ENCODE measurements around the gene KRT32. TPM values are rescaled to one million over a fixed set of nuclear protein-coding genes. Genes with fewer than 3 reads are reported as not detected.

Gene KRT32
- polyA plus RNA-seq, 1 experiment = 0.40 TPM

DNA sequence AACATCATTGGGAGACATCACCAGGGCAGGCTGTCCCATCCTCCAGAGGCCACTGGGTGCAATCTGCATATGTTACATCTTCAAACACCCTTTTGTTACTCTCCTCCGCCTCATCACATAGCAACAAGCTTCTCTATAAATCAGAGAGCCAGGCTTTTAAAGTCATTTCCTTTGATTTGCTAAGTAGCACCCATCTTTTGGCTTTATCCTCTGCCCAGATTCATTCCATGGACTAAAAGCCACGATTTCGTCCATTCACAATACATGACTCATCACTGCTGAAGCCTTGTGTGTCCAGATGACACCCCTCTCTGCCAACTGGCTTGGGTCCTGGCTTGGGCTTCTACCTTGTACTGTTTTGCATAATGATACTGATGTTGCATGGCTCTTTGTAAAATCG, 24.4 kb downstream of the KRT32 start:
- ChIA-PET CTCF (interaction anchor here (0.7 to 1.2 kb wide), 3 partner anchors 53 to 220 kb away, joined by 3 read pairs; no protein-coding TSS in a partner anchor), POLR2A (interaction anchor here (0.6 kb wide), 1 partner anchor 18 kb away, joined by 3 read pairs; the partner anchor contains the start of gene KRT37)
- Histone ChIP-seq H3K4me3 (ENCODE audit: low read depth, low read length) (no peak overlapping the region), H3K36me3 (ENCODE audit: control insufficient read depth, insufficient read depth, low read length) (no peaks in the 10 kb centered on the region), H3K27me3 (ENCODE audit: control insufficient read depth, insufficient read depth, low read length) (no peaks in the 10 kb centered on the region)
- peak; percentile 70 for DNase-seq (ENCODE audit: low read depth)
- TF ChIP-seq, protein P1, sequence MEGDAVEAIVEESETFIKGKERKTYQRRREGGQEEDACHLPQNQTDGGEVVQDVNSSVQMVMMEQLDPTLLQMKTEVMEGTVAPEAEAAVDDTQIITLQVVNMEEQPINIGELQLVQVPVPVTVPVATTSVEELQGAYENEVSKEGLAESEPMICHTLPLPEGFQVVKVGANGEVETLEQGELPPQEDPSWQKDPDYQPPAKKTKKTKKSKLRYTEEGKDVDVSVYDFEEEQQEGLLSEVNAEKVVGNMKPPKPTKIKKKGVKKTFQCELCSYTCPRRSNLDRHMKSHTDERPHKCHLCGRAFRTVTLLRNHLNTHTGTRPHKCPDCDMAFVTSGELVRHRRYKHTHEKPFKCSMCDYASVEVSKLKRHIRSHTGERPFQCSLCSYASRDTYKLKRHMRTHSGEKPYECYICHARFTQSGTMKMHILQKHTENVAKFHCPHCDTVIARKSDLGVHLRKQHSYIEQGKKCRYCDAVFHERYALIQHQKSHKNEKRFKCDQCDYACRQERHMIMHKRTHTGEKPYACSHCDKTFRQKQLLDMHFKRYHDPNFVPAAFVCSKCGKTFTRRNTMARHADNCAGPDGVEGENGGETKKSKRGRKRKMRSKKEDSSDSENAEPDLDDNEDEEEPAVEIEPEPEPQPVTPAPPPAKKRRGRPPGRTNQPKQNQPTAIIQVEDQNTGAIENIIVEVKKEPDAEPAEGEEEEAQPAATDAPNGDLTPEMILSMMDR (IDR thresholded peaks at IDR 0.05; ENCODE audit: insufficient read depth, low read depth, low read length) = no peak

DNA sequence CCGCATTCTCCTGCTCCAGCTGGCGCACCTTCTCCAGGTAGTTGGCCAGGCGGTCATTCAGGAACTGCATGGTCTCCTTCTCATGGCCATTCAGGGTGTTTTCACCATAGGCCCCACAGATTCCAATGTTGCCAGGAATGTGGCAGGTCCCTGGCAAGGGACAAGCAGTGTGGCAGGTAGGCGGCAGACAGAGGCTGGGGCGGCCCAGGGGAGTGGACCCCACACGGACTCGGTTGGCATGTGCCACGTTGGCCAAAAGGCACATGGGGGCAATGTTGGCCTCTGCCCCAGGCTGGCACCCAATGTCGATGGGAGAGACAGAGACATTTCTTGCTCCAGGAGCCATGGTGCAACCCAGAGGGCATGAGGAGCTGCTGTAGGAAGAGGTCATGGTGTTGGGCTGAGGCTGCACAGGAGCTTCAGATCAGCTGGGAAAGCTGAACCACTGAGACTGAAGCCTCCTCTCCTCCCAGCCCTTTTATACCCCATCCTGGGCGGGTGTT, 26.6 kb downstream of the KRT32 start, which contains the start of gene KRT38:
Gene KRT38, minus strand, starts transcription at position 453 of the 503 bp plus-strand sequence. Its CDS starts 62 bp downstream, at position 391.
- no peak within 1 kb of the TSS for H3K4me3 ChIP-seq (ENCODE audit: low read depth, low read length)
- CTCF ChIA-PET = interaction anchor here (1.4 to 1.9 kb wide), 3 partner anchors 109 to 207 kb away, joined by 3 to 6 read pairs (median 4); no protein-coding TSS in a partner anchor
- no peaks in the 10 kb centered on the region for H3K36me3 ChIP-seq (ENCODE audit: control insufficient read depth, insufficient read depth, low read length)
- H3K27me3 ChIP-seq (ENCODE audit: control insufficient read depth, insufficient read depth, low read length) = no peaks in the 10 kb centered on the region
- no peak for DNase-seq (ENCODE audit: low read depth)
- POLR2A ChIA-PET = no interaction called here
- TF ChIP-seq, protein P1 (IDR thresholded peaks at IDR 0.05; ENCODE audit: insufficient read depth, low read depth, low read length) = no peak

DNA sequence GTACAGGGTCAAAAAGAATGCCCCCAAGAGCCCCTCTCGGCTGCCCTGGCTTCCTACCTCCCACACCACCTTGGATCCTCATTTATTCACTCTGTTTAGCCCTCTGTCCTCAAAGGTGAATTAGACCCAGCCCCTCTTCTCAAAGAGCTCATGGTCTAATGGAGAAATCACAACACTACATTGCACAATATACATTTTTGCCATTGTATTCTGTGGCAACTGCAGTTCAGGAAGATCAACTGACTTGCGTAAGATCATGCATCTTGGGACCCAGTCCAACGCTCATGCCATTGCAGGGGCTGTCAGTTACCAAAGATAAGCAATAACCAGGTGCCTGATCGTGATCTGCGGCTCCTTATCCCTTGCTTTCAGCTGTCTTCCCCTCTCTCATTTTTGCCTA, 27.8 kb downstream of the KRT32 start:
- H3K4me3 ChIP-seq (ENCODE audit: low read depth, low read length) = no peak overlapping the region
- DNase-seq (ENCODE audit: low read depth) = no peak
- ChIA-PET POLR2A (interaction anchor here (0.7 kb wide), 1 partner anchor 36 kb away, joined by 4 read pairs; no protein-coding TSS in a partner anchor), CTCF (interaction anchor here (0.5 to 1.9 kb wide), 3 partner anchors 109 to 632 kb away, joined by 3 to 6 read pairs (median 5); no protein-coding TSS in a partner anchor)
- H3K27me3 ChIP-seq (ENCODE audit: control insufficient read depth, insufficient read depth, low read length) = no peaks in the 10 kb centered on the region
- TF ChIP-seq, protein P1 (IDR thresholded peaks at IDR 0.05; ENCODE audit: insufficient read depth, low read depth, low read length) = no peak
- H3K36me3 ChIP-seq (ENCODE audit: control insufficient read depth, insufficient read depth, low read length) = no peaks in the 10 kb centered on the region

DNA sequence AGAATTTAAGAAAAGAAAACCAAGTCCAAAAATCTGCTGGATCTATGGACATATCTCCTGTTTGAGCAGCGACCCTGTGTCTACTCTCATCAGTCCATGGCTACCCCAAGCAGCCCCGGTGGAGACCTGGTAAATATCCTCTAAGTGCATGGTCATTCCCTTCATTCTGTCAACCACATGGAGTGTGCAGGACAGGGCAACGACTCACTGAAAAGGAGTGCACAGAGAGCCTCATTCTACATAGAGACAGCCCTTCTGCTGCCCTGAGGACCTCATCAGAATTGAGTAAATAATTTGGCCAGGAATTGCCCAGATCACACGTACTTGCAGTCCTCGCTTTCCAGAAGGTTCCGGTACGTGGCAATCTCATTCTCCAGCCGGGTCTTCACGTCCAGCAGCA, 29.4 kb downstream of the KRT32 start:
- Histone ChIP-seq H3K4me3 (ENCODE audit: low read depth, low read length) (no peak overlapping the region), H3K27me3 (ENCODE audit: control insufficient read depth, insufficient read depth, low read length) (no peaks in the 10 kb centered on the region), H3K36me3 (ENCODE audit: control insufficient read depth, insufficient read depth, low read length) (no peaks in the 10 kb centered on the region)
- POLR2A ChIA-PET = interaction anchor here (0.7 kb wide), 1 partner anchor 63 kb away, joined by 3 read pairs; no protein-coding TSS in a partner anchor
- CTCF ChIA-PET = no interaction called here
- no peak for DNase-seq (ENCODE audit: low read depth)
- TF ChIP-seq, protein P1 (IDR thresholded peaks at IDR 0.05; ENCODE audit: insufficient read depth, low read depth, low read length) = no peak

DNA sequence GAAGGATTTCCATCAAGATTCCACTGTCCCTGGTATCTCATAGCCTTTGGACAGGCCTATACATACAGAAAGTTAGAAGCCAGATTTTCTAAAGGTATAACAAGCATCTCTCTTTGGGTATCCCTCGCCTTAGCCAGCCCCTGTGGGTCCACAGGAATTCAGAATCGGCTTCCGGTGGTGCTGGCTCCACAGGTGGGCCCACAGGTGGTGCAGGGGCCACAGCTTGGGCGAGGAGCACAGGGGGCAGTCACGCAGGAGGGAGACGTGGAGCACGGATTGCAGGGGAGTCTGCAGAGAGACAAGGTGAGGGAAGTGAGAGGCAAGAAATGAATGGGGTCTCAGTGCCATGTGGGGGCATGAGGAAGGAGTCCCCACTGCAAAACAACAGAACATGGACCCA, 29.9 kb downstream of the KRT32 start:
- POLR2A ChIA-PET = no interaction called here
- Histone ChIP-seq H3K27me3 (ENCODE audit: control insufficient read depth, insufficient read depth, low read length) (no peaks in the 10 kb centered on the region), H3K4me3 (ENCODE audit: low read depth, low read length) (no peak overlapping the region), H3K36me3 (ENCODE audit: control insufficient read depth, insufficient read depth, low read length) (no peaks in the 10 kb centered on the region)
- TF ChIP-seq, protein P1 (IDR thresholded peaks at IDR 0.05; ENCODE audit: insufficient read depth, low read depth, low read length) = no peak
- CTCF ChIA-PET = interaction anchor here (1.0 to 1.2 kb wide), 2 partner anchors 10 to 19 kb away, joined by 3 read pairs; no protein-coding TSS in a partner anchor
- no peak for DNase-seq (ENCODE audit: low read depth)

Measured in BJ (cell line).